GM23338 (cell line): ENCODE data around the gene CIROP. TPM values are rescaled to one million over a fixed set of nuclear protein-coding genes. Genes with fewer than 3 reads are reported as not detected.
A peak's percentile ranks its signal among the peaks of the same experiment; 100 is the strongest.

Experiments
- ATAC-seq: fragments of 200-7000 bp; cut with Tn5 transposase; 3 replicates; pipeline ENCODE4 v1.9.1; 2020
- DNase-seq: peaks from one replicate; pipeline ENCODE4 v3.0.0-alpha.2; 2015; ENCODE audit warnings: low spot score
- H2AFZ ChIP-seq: fragments of 200-600 bp; sonication (generic); 2 replicates; pipeline ENCODE4 v1.8.0; 2016; ENCODE audit warnings: antibody characterized with exemption, mild to moderate bottlenecking, moderate library complexity
- H3F3A ChIP-seq: fragments of 200-600 bp; sonication (generic); replicated peaks from 2 replicates; pipeline ENCODE4 v1.8.0; 2017; ENCODE audit warnings: antibody characterized with exemption, mixed run types, low read depth
- H3K27ac ChIP-seq: fragments of 200-600 bp; sonication (generic); 2 replicates; pipeline ENCODE4 v1.6.1; 2016; ENCODE audit warnings: low read depth
- H3K27me3 ChIP-seq: fragments of 200-600 bp; sonication (generic); 2 replicates; pipeline ENCODE4 v1.8.0; 2016; ENCODE audit warnings: mild to moderate bottlenecking, mixed run types, moderate library complexity; ENCODE audit not compliant: insufficient read depth
- H3K36me3 ChIP-seq: fragments of 200-600 bp; sonication (generic); 2 replicates; pipeline ENCODE4 v1.8.0; 2016; ENCODE audit warnings: mild to moderate bottlenecking; ENCODE audit not compliant: insufficient read depth
- H3K4me1 ChIP-seq: fragments of 200-600 bp; sonication (generic); 2 replicates; pipeline ENCODE4 v1.8.0; 2016; ENCODE audit warnings: mild to moderate bottlenecking, moderate library complexity; ENCODE audit not compliant: insufficient read depth
- H3K4me2 ChIP-seq: fragments of 200-600 bp; sonication (generic); 2 replicates; pipeline ENCODE4 v1.7.1; 2017; ENCODE audit warnings: mixed run types
- H3K4me3 ChIP-seq: fragments of 200-600 bp; sonication (generic); 2 replicates; pipeline ENCODE4 v1.6.1; 2016; ENCODE audit warnings: mixed run types
- H3K79me2 ChIP-seq: fragments of 200-600 bp; sonication (generic); replicated peaks from 2 replicates; pipeline ENCODE4 v1.8.0; 2017; ENCODE audit warnings: mild to moderate bottlenecking; ENCODE audit not compliant: insufficient read depth
- H3K9me2 ChIP-seq: fragments of 200-600 bp; sonication (generic); 2 replicates; pipeline ENCODE4 v1.8.0; 2017; ENCODE audit not compliant: insufficient read depth
- H4K20me1 ChIP-seq: fragments of 200-600 bp; sonication (generic); replicated peaks from 2 replicates; pipeline ENCODE4 v1.8.0; 2017; ENCODE audit warnings: mild to moderate bottlenecking; ENCODE audit not compliant: insufficient read depth
- H3K27ac Mint-ChIP-seq: 2 replicates; pipeline ENCODE4 v1.8.0; 2020; ENCODE audit warnings: inconsistent platforms, mild to moderate bottlenecking, moderate library complexity, mixed read lengths
- H3K27me3 Mint-ChIP-seq: 3 replicates; pipeline ENCODE4 v1.8.0; 2022; ENCODE audit warnings: low read depth, mild to moderate bottlenecking, moderate library complexity, mixed read lengths, inconsistent platforms; ENCODE audit not compliant: insufficient read depth, poor library complexity
- H3K36me3 Mint-ChIP-seq: 3 replicates; pipeline ENCODE4 v1.8.0; 2021; ENCODE audit warnings: low read depth, mild to moderate bottlenecking, inconsistent platforms, moderate library complexity, mixed read lengths
- H3K4me1 Mint-ChIP-seq: 3 replicates; pipeline ENCODE4 v1.8.0; 2020; ENCODE audit warnings: mild to moderate bottlenecking, inconsistent platforms, mixed read lengths
- H3K4me3 Mint-ChIP-seq: 3 replicates; pipeline ENCODE4 v1.8.0; 2021; ENCODE audit warnings: moderate library complexity, mild to moderate bottlenecking, inconsistent platforms, mixed read lengths
- H3K9me3 Mint-ChIP-seq: 3 replicates; pipeline ENCODE4 v1.8.0; 2020; ENCODE audit warnings: moderate library complexity, mild to moderate bottlenecking, inconsistent platforms, mixed read lengths
- CREB1 ChIP-seq: fragments of 250-450 bp; sonication (Bioruptor Pico); IDR thresholded peaks from 2 replicates; pipeline ENCODE4 v1.5.0; 2020; ENCODE audit warnings: low read depth, mild to moderate bottlenecking, moderate library complexity
- CTCF ChIP-seq, 2 experiments: fragments of 200-600 bp in 1 of 2; sonication (generic) in 1 of 2; conservative IDR thresholded peaks; 2 replicates each; pipeline versions ENCODE4 v1.5.1 to v1.6.1; 2016 to 2017; ENCODE audit warnings: antibody characterized with exemption in 2 of 2, low read depth in 2 of 2, mild to moderate bottlenecking in 2 of 2, moderate library complexity in 1 of 2
- EZH2 ChIP-seq: fragments of 200-600 bp; sonication (generic); IDR thresholded peaks from one replicate; pipeline ENCODE4 v1.8.0; 2017; ENCODE audit warnings: antibody characterized with exemption, mild to moderate bottlenecking, low read depth; ENCODE audit not compliant: unreplicated experiment
- EZH2phosphoT487 ChIP-seq: fragments of 200-600 bp; sonication (generic); IDR thresholded peaks from one replicate; pipeline ENCODE4 v1.8.1; 2018; ENCODE audit warnings: antibody characterized with exemption; ENCODE audit not compliant: unreplicated experiment
- REST ChIP-seq: IDR thresholded peaks from one replicate; pipeline ENCODE4 v1.6.1; 2018; ENCODE audit warnings: antibody characterized with exemption; ENCODE audit not compliant: unreplicated experiment
- ZNF114 ChIP-seq: fragments of 250-450 bp; sonication (Bioruptor Pico); IDR thresholded peaks from 2 replicates; pipeline ENCODE4 v1.5.0; 2020; ENCODE audit warnings: mild to moderate bottlenecking, moderate library complexity
- polyA plus RNA-seq: library from polyadenylated mRNA; unstranded; fragments of >200 nt; fragmentation: Nextera tagmentation; extraction: Ambion mirVana; gene quantifications from 2 replicates; pipeline ENCODE4 v1.2.1, GENCODE V29; 2016
- total RNA-seq: library from RNA; depleted of rRNA; stranded (reverse); fragments of >200 nt; shearing (Covaris generic); gene quantifications from 2 replicates; pipeline ENCODE4 v1.2.3, GENCODE V29; 2014

Gene CIROP
- total and polyA plus RNA-seq, 2 experiments from 2014 or later, result not detected

DNA sequence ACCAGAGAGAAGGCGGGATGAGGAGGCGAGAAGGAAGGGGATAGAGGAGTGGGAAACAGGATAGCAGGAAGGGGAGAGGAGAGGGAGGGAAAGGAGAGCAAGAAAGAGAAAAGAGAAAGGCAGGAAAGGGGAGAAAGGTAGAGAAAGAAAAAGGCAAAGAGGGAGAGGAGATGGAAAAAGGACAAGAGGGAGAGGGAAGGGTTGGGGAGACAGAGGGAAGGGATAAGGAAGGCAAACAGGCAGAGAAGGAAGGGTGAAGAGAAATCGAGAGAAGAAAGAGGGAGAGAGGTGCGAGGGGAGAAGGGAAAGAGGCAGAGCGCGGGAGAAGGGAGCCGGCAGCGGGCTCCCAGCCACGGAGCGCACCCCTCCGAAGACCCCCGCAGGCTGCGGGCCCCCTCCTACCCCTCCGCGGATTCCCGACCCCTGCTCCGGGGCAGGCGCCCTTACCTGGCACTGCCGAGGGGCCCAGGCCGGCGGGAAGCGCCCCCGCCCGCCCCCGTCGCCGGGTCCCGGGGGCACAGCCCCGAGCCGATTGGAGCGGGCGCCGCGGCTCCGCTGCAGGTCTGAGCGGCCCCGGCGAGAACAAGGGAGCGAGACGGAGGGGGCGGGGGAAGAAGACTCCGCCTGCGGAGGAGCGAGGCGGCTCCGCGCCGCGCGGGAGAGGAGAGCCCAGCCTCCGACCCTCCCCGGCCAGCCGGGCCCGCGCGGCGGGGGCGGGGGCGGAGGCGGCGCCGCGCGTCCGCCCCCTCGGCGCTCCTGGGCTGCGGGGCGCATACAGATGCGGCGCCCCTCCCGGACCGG lies 47.6 kb downstream of the CIROP start, which contains the start of gene CDH24:
CDH24 (minus strand) TSS at position 565 of the 801 bp plus-strand sequence. CDS start 1,787 bp downstream, outside the sequence.
- H3K27ac ChIP-seq, result peak within 1 kb of the TSS; percentile 85
- peak within 1 kb of the TSS; percentile 90 for H2AFZ ChIP-seq
- no peak for TF ChIP-seq CREB1 (CRISPR knock-in tag)
- no peak for TF ChIP-seq REST
- no peak for TF ChIP-seq EZH2
- no peak for TF ChIP-seq ZNF114 (CRISPR knock-in tag)

GRCh38 chr14:23056145-23056955 lies 48.4 kb downstream of the CIROP start:
- TF ChIP-seq CTCF (conservative IDR thresholded peaks at IDR 0.05; ENCODE audit: low read depth in 2 of 2), result peak; percentile 81 to 84
- no peak for TF ChIP-seq EZH2phosphoT487
- DNase-seq (peak; percentile 87), ATAC-seq (peak; percentile 64)
- peak overlapping the region; percentile 90 for H2AFZ ChIP-seq
- H3K4me3 ChIP-seq, result peak overlapping the region; percentile 86
- H3K9me2 ChIP-seq, result no peaks in the 10 kb centered on the region
- Mint-ChIP-seq H3K4me3 (peak overlapping the region; percentile 73), H3K36me3 (peaks cover 42% of the 10 kb centered on the region), H3K9me3 (no peaks in the 10 kb centered on the region), H3K27ac (no peak overlapping the region), H3K4me1 (peaks cover 17% of the 10 kb centered on the region), H3K27me3 (peaks cover 18% of the 10 kb centered on the region)
- peaks cover 14% of the 10 kb centered on the region; the same call in 1 of the 2 replicates for H3K4me1 ChIP-seq
- H3K27ac ChIP-seq, result no peak overlapping the region
- H3F3A ChIP-seq, result peaks cover 21% of the 10 kb centered on the region
- peaks cover 10% of the 10 kb centered on the region for H3K36me3 ChIP-seq
- H3K4me2 ChIP-seq, result peak overlapping the region; percentile 98
- H4K20me1 ChIP-seq, result peaks cover 6% of the 10 kb centered on the region; the same call in 1 of the 2 replicates
- peaks cover 4% of the 10 kb centered on the region; the same call in 1 of the 2 replicates for H3K27me3 ChIP-seq
- no peaks in the 10 kb centered on the region for H3K79me2 ChIP-seq

More for the DNA sequence above, 47.6 kb downstream of the CIROP start, which contains the start of gene CDH24:
- H3K27me3 ChIP-seq, result peaks cover 4% of the 10 kb centered on the region; the same call in 1 of the 2 replicates
- Mint-ChIP-seq H3K36me3 (peaks cover 50% of the 10 kb centered on the region), H3K27ac (peak within 1 kb of the TSS; percentile 90), H3K9me3 (no peaks in the 10 kb centered on the region), H3K27me3 (peaks cover 18% of the 10 kb centered on the region), H3K4me1 (peaks cover 19% of the 10 kb centered on the region), H3K4me3 (peak within 1 kb of the TSS; percentile 85)
- H3K4me2 ChIP-seq, result peak within 1 kb of the TSS; percentile 98
- peaks cover 9% of the 10 kb centered on the region; the same call in 1 of the 2 replicates for H4K20me1 ChIP-seq
- peak within 1 kb of the TSS; percentile 86 for H3K4me3 ChIP-seq
- no peaks in the 10 kb centered on the region for H3K9me2 ChIP-seq
- DNase-seq (peak; percentile 86), ATAC-seq (peak; percentile 38)
- peaks cover 14% of the 10 kb centered on the region; the same call in 1 of the 2 replicates for H3K4me1 ChIP-seq
- H3K79me2 ChIP-seq, result no peaks in the 10 kb centered on the region
- peaks cover 13% of the 10 kb centered on the region for H3K36me3 ChIP-seq
- peaks cover 23% of the 10 kb centered on the region for H3F3A ChIP-seq
